Stimulated activated CD8-positive, alpha-beta memory T cell treated with anti-CD3 and anti-CD28 coated beads, Interleukin-7, amount 100 ng/mL, for 48 hours (primary cell): ENCODE data around the gene MRPL34.
"Not testable (repeated sequence)": the region's sequence is repeated elsewhere in the genome, so short reads cannot be mapped to it uniquely, and the experiment has no call there.

Experiments used
- DNase-seq, 2 donors: peaks; one replicate each; pipeline ENCODE4 v3.0.0-alpha.2; 2020; ENCODE audit warnings: low read depth in 1 of 2; ENCODE audit errors: extremely low read depth in 1 of 2

Gene MRPL34

GRCh38 chr19:17285415-17286135 lies 20.1 kb upstream of the MRPL34 start:
- no peak for DNase-seq

DNA sequence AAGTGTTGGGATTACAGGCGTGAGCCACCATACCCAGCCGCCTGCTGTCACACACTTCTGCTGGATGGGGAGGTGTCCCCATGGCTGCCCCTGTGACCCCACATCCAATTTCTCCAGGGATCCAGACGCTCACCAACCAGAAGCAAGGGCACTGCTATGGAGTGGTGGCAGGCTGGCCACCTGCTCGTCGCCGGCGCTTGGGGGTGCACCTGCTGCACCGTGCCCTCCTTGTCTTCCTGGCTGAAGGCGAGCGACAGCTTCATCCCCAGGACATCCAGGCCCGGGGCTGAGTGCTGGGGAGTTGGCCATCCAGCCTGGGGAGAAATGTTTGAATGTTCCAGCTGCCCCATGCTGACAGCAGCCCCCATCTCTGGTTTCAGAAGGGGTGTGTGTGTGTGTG lies 19.4 kb upstream of the MRPL34 start:
- DNase-seq = no peak

- no peak for DNase-seq
Observed at GRCh38 chr19:17286752-17287151, 18.9 kb upstream of the MRPL34 start.

GRCh38 chr19:17289489-17289888 lies 16.2 kb upstream of the MRPL34 start:
- peak in 1 of 2 donors; percentile 53 for DNase-seq

GRCh38 chr19:17292301-17293074 lies 13.2 kb upstream of the MRPL34 start:
- DNase-seq = peak; percentile 63 to 67

DNA sequence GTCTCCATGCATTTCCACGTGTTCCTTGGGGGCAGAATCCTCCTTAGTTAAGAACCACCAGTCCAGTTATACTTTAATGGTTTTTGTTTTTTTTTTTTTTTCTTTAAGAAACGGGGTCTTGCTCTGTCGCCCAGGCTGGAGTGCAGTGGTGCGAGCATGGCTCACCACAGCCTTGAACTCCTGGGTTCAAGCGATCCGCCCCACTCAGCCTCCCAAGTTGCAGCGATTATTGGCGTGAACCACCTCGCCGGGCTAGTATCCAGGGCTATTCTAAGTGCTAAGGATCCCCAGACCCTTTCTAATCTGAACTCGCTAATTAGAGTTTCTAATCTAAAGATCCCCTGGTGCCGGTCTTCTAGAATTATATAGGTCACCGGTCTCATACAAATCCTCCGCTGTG lies 12.1 kb upstream of the MRPL34 start:
- DNase-seq = no peak

- DNase-seq = peak; percentile 39 to 40
Observed at GRCh38 chr19:17294051-17294891, 11.4 kb upstream of the MRPL34 start.

- DNase-seq = not testable (repeated sequence)
Observed at GRCh38 chr19:17295551-17295950, 10.1 kb upstream of the MRPL34 start.

- no peak for DNase-seq
Observed at GRCh38 chr19:17296273-17296672, 9.4 kb upstream of the MRPL34 start.

DNA sequence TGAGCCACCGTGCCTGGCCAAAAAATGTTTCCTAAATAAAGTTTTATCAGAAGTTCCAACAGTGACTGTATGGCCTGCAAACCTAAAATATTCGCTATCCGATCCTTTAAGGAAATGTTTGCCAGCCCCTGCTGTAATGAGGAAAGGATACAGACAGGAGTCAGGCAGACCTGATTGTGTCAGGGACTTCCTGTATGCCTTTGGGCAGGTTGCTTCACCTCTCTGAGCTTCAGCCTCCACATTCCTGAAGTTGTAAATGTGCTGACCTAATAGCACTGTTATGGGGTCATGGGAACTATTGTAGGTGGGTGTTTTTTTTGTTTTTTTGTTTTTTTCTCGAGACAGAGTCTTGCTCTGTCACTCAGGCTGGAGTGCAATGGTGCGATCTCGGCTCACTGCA lies 8.7 kb upstream of the MRPL34 start:
- no peak for DNase-seq

GRCh38 chr19:17300992-17301619 lies 4.6 kb upstream of the MRPL34 start:
- no peak for DNase-seq

GRCh38 chr19:17302391-17303166 lies 3.1 kb upstream of the MRPL34 start:
- no peak for DNase-seq

- peak; percentile 80 to 93 for DNase-seq
Observed at GRCh38 chr19:17303167-17303939, 2.3 kb upstream of the MRPL34 start, which contains the start of gene ABHD8. ABHD8 (minus strand) TSS chr19:17303425; CDS start chr19:17301616, 1,809 bp downstream.

GRCh38 chr19:17303940-17304267 lies 1.8 kb upstream of the MRPL34 start:
- no peak for DNase-seq

- DNase-seq = no peak
Observed at GRCh38 chr19:17304386-17305215, 1.1 kb upstream of the MRPL34 start.

DNA sequence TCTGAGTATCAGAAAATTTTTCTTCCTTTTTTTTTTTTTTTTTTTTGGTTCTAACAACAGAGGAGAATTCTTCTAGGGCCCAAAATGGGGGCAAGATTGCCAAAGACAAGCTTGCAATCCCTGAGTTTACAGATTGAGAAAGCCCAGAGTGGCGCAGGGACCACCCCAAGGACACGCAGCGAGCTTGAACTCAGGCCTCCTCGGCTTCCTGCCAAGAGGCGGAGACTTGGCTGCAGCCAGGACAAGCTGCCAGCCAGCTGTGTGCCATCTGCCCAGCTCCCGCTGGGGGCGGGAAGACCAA lies 506 bp upstream of the MRPL34 start:
- no peak for DNase-seq

DNA sequence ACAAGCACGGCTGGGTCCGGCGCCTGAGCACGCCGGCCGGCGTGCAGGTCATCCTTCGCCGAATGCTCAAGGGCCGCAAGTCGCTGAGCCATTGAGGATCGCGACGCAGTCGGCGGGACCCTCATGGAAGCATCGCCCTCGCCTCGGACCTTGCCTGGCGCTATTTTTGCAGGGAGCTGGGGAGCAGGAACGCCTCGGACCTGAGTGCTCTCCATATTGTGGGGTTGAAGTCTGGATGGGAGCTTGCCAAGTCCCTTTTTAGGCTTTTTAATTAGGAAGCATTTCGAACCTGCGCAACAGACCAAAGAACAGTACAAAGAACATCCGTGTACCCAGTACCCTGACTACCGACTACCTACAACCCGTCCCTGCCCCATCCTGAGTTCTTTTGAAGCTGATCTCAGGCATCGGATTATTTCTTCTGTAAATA lies 628 bp downstream of the MRPL34 start:
- no peak for DNase-seq

DNA sequence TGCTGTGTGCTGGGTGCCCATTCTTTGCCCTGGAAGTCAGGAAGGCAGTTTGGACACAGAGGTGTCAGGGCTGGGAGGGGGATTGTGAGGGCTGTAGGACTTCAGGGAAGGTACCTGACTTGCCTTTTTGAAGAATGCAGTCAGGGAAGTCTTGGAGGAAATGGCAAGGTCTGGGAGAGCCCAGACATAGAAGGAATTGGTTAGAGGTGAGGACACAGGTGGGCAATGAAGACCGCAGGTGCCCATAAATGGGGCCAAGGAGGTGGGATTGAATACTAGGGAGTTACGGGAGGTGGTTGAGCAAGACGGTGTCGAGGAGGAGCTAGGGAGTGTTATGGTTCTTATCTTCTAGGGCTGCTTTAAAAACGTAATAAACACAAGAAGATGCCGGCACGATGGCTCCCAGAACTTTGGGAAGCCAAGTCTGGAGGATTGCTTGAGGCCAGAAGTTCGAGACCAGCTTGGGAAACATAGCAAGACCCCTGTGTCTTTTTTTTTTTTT lies 2.3 kb downstream of the MRPL34 start:
- DNase-seq = no peak
